ENCODE data around the gene RGS17.
"Not testable (repeated sequence)": the region's sequence is repeated elsewhere in the genome, so short reads cannot be mapped to it uniquely, and the experiment has no call there.

Gene RGS17

GRCh38 chr6:152981989-152982903, 148.8 kb downstream of the RGS17 start:
- no peak for DNase-seq

DNA sequence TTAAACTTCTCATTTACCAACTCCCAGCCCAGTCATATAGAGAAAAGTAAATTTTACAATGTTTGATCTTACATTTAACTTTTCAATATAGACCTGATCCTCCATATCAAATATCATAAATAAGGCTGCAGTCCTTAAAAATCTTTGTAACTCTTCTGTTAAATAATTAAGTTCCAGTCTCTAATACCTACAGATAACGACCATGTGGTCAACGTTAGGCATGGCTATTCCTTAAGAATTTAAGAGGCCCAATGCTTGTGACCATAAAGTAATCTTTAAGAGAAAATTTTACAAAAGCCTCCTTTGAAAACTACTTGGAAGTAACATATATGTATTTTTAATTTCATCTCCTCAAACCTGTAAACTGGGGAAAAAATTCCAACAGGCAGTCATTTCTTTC, 149.9 kb downstream of the RGS17 start:
- DNase-seq: no peak

- DNase-seq: no peak
Measured at GRCh38 chr6:152980656-152981055, 150.4 kb downstream of the RGS17 start.

- no peak for DNase-seq
Measured at GRCh38 chr6:152979116-152979515, 152.0 kb downstream of the RGS17 start.

- DNase-seq: no peak
Measured at GRCh38 chr6:152978058-152978457, 153.0 kb downstream of the RGS17 start.

GRCh38 chr6:152977556-152977955, 153.5 kb downstream of the RGS17 start:
- DNase-seq: no peak

DNA sequence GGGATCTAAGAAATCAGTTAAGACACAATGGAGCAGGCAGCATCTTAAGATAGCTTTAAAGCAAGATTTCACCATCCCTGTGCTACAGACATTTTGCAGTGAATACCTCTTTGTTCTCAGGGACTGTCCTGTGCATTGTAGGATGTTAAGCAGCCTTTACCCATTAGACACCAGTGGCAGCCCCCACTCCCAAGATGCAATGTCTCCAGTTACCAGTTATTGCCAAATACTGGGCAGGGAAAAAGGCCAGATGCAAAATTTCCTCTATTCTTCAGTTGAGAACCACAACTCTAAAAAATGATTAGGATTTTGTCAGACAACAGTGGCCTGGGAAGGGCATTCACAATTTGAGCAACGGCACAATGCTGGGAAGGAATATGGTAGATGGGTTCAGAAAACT, 154.3 kb downstream of the RGS17 start:
- DNase-seq: no peak

- no peak for DNase-seq
Measured at GRCh38 chr6:152975204-152975915, 155.7 kb downstream of the RGS17 start.

DNA sequence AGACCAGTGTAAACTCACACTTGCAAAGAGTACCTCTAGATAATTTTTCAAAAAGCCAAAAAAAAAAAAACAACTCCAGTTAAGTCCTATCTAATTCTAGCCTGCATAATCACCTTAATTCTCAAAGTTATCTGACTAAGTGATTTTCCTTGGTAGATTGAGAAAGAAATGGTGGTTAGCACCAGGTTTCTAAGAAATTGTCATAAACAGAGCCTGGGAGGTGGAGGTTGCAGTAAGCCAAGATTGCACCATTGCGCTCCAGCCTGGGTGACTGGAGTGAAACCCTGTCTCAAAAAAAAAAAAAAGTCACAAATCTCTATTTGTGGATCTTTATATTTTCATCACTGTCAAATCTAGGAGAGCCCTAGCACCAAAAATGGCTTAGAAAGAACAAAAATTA, 157.2 kb downstream of the RGS17 start:
- DNase-seq: no peak

GRCh38 chr6:152969688-152970418, 161.2 kb downstream of the RGS17 start:
- no peak for DNase-seq

- not testable (repeated sequence) for DNase-seq
Measured at GRCh38 chr6:152966168-152966894, 164.8 kb downstream of the RGS17 start.

DNA sequence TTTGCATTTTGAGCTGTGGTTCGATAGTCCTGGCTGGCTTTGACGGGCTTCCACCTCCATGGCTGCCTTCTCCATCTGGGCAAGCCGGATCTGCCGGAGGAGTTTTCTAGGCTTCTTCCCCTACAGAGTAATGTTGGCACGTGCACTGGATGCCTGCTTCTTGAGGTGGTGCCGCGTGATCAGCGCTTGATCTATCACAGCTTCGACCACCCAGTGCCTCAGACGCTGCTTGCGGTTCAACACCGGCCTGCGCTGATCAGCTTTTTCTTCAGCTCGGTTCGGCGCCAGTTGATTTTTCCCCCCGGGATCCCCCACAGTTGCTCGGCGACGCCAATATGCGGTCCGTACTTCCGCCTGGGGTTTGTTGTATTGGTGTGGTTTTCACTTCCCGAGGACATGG, 171.7 kb downstream of the RGS17 start:
- no peak for DNase-seq

DNA sequence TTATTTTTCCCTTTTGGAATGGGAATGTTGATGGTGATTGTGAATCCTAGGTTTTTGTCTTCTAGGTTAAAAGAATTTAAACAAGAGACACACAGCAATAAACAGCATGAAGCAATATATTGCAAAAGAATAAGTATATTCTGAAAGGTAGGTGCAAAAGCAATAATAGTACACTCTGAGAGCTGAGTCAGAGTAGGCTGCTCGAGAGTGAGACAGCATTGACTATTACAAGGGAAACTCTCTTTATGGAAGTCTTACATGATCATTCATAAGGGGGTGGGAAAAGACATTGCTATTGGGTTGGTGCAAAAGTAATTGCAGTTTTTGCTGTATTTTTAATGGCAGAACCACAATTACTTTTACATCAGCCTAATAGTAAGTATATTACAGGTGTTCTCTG, 173.3 kb downstream of the RGS17 start:
- no peak for DNase-seq
